GM18907 (cell line): ENCODE results near the gene TERB1.
"Not testable (repeated sequence)": the region's sequence is repeated elsewhere in the genome, so short reads cannot be mapped to it uniquely, and the experiment has no call there.

Experiments used
- ATAC-seq: cut with Tn5 transposase; IDR thresholded peaks from one replicate; pipeline ENCODE4 v1.9.1; 2021; ENCODE audit warnings: mild to moderate bottlenecking, moderate library complexity; ENCODE audit not compliant: unreplicated experiment

TERB1 gene

DNA sequence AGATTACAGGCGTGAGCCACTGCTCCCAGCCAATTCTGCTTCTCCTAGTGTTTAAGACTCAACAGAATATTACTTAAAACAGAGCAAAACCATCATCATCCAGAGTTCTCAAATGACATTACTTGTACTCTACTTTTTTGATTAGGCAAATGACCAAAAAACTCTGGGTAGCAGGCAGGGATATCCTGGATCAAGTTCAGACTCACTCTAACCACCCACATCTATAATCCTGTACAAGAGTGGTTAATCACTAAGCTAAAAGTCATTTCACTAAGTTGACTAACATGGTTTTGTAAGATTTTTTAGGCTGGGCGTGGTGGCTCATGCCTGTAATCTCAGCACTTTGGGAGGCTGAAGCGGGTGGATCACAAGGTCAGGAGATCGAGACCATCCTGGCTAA is 22.6 kb upstream of the TERB1 start:
- no peak for ATAC-seq

DNA sequence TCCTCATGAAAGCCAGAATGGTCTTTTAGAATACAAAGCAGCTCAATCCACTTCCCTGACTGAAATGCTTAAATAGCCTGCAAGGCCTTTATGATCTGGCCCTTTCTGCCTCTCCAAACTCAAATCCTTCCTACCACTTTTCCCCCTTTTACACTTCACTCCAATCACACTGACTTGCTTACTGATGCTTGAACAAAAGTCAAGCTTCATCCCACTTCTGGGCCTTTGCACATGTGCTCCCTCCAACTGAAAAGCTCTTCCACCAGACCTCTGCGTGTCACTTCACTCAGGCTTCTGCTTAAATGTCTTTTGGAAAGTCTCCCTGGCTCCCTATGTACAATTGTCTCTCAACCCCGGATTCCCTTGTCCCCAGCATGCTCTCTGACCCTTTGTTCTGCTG is 13.3 kb upstream of the TERB1 start:
- ATAC-seq = no peak

DNA sequence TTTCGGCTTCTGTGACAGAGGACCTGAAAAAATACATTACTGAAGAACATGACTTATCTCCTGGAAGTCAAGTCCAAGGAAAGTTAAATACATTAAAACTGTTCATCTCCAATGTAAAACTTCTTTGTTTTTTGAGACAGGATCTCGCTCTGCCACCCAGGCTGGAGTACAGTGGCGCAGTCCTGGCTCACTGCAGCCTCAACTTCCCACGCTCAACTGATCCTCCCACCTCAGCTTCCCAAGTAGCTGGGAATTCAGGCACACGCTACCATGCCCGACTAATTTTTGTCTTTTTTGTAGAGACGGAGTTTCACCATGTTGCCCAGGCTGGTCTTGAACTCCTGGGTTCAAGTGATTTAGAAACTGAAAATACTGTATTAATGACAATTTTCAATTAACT is 9.7 kb upstream of the TERB1 start:
- ATAC-seq = no peak

DNA sequence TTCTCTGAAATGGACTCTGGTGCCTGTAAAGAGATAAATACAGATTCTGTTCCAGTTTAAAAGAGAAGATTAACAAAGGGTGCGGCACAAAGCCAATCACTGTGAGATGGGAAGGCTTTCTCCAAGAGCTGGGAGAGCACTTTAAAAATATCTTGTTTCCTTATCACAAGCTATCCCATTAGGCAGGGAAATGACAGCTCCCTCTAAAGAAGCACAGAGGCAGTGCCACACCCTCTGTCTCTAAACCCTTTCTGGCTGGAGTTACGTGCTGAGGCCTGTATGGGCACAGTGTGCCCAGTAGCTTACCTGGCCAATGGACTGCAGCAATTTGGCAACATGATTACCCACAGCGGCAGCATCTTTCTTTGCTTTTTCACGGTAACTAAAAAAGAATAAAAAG is 9.0 kb upstream of the TERB1 start:
- no peak for ATAC-seq

DNA sequence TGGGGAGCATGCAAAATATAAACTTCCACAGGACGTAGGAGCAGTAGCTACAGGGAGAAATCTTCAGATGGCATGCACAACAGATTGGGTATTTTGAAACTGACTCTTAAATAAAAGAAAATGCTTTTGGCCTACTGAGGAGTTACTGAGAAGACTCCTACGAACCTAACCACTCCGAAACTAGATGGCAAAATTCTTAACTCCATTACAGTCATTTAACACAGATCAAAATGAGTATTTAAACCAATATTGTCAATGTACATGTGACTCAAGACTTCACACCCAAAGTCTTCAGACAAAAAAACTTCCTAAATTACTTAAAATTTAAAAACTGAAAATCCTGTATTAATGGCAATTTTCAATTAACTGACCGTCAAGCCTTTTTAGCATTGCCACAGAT is 8.4 kb upstream of the TERB1 start:
- ATAC-seq = no peak

DNA sequence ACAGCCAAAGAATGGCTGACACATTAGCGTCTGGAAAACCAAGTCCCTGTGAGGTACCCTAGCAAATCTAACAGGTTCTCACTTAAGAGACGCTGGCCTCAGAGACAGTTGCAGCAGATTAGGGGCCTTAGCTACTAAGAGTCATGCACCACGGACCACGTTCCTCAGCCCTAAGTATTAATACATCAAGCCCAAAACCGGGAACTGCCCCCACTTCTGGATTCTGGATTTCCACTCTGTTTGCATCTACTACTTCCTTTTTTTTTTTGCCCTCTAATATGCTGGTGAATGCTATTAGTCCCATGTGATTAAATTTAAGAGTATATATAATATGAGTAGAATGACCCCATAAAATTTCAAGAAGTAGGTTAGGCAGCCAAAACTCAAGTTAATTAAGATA is 775 bp upstream of the TERB1 start:
- no peak for ATAC-seq

DNA sequence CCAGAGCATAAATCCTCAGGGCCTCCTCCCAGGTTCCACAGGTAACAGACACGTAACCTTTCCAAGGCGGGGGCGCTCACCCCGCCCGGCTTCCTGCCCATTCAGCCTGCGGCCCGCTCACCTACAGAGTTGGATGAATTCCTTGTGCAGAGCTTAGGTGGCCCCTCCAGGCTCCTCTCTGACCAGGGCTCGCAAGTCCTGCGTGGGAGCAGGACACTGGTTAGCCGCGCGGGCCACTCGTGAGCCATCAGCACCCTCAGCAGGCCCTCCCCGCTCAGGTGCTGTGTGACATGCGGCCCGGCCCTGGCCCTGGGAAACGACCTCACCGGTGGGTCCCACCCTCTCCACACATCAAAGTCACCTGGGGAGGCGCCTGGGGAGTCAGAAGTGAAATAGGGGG is 528 bp downstream of the TERB1 start:
- ATAC-seq = no peak

DNA sequence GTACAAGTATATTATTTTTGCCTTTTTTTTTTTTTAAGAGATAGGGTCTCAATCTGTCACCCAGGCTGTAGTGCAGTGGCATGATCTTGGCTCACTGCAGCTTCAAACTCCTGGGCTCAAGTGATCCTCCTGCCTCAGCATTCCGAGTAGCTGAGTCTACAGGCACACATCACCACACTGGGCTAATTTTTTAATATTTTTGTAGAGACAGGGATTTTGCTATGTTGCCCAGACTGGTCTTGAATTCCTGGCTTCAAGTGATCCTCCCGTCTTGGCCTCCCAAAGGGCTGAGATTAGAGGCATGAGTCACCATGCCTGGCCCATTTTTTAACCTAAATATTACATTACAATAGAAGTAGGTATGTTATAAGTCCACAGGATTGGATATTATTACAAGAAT is 3.2 kb downstream of the TERB1 start:
- ATAC-seq = no peak

DNA sequence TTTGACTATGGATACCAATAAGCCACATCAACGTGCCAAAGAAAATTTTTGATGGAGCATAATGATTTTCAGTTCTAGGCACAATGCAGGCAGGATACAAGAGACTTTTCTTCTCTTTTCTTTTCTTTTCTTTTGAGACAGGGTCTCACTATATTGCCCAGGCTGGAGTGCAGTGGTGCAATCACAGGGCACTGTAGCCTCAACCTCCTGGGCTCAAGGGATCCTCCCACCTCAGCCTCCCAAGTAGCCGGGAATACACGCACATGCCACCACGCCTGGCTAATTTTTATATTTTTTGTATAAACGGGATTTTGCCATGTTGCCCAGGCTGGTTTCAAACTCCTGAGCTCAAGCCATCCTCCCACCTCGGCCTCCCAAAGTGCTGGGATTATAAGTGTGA is 7.4 kb downstream of the TERB1 start:
- ATAC-seq = not testable (repeated sequence)

DNA sequence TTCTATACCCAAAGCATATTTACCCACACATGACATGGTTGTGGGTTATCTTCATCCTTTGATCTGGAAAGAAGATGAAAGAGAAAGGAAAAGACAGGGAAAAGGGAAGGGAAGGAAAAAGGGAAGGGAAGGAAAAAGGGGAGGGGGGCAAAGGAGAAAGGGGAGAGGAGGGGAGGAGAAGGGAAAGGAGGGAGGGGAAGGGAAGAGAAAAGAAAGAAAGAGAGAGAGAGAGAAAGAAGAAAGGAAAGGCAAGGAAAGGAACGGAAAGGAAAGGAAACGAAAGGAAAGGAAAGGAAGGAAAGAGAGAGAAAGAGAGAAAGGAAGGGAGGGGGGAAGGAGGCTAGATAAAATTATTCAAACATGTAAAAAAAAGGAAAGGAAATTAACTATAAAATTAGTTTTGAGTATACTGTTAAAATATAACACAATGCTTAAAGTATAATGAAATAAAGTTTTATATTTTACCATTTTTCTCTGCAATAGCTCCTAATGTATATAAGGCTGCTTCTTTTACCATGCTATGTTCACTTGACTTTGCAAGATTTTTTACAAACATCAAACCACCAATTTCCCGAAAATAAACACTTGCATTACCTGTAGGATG is 11.2 kb downstream of the TERB1 start:
- ATAC-seq = no peak

DNA sequence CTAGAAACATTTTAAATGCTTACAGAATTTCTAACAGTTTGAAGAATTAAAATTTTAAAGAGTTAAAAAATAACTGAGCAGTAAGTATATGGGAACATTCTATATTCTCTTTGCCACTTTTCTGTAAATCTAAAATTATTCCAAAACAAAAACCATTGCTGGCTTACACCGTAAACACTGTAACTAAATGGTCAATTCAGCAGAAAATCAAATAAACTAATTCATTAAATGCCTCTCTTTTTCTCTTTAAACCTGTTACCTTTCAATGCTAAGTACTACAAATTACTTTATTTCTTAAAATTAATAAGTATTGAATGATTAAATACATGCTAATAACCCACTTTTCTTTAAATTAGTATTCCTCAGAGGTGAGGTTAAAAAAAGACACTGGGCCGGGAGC is 14.0 kb downstream of the TERB1 start:
- no peak for ATAC-seq

DNA sequence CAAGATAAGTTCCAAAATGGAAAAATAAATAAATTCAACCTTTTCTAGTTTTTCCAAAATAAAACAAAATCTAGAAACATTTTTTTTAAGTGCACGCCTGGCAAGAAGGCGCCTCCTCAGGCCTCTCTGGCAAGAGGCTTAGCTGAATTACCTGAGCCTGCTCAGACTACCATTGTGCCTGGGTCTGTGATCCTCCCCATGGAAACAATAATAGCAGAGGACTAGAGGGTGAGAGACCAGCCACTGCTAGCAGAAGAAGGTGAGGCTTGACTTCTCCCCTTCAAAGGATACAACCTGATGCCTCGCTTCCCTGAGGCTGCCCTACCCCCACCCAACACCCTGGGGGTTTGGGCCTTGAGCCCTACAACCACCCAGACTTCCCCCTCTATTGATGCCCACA is 14.8 kb downstream of the TERB1 start:
- ATAC-seq = no peak

DNA sequence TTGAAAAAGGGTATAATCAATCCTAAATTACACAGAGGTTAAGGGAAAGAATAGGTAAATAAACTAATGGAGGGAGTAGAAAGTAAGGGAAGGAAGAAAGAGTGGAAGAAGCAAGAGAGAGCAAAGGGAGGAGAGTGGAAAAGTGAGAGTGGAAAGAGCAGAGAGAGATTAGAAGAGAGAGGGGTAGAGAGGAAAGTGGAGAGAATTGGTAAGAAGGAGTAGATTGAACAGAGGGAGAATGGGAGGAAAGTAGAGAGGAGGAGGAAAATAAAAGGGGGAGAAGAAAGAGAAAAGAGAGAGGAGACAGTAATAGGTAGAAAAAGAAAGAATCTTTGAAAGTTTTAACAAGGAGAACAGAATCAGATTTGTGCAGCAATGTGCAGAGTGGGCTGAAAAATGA is 24.9 kb downstream of the TERB1 start:
- no peak for ATAC-seq

DNA sequence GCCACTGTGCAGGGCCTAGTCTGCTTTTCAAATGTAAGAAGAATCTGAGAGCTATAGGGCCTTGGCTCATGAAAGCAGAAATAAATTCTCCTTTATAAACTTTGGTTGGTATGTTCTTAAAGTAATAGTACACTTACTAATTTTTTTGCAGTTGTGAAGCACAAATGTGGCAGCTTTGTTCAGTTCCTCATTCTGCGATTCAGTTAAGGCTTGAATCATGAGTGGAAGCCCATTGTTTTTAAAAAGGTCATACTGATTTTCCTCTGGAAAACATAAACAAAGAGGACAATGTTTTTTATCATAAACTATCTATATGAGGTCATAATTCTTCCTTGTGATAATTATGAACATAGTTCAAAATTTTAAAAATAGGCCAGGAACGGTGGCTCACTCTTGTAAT is 26.4 kb downstream of the TERB1 start:
- no peak for ATAC-seq

DNA sequence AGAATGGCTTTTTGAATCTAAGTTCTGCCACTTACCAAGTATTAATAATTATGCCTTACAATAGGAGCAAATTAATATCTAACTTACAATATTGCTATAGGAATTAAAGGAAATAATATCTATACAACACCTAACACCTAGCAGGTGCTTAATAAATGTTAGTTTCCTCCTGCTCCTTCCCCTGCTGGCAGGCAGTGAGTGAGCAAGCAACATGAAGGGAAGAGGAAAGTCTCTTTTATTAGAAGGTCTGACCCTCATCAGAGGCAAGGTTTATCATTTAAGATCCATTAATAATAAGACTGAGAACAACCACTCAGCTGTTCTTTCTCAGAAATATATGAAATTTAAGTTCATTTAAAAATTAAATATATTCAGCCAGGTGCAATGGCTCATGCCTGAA is 43.3 kb downstream of the TERB1 start:
- no peak for ATAC-seq

DNA sequence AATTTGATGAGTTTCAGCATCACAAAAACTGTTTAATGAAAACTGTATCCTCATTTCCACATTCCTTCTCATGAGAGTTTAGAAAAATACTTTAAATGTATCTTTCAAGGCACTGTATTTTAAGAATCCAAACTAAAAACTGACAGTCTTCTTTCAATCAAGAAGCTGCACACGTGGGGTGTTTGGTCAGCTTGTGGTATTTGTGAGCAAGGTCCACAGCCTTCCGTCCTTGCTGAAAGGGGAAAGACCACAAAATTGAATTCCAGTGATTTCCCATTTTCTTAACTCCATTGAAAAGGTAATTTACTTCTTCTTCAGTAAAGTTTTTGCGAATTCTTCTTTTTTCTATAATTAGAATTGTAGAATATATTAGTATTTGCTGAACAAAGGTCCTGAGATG is 46.6 kb downstream of the TERB1 start:
- no peak for ATAC-seq

DNA sequence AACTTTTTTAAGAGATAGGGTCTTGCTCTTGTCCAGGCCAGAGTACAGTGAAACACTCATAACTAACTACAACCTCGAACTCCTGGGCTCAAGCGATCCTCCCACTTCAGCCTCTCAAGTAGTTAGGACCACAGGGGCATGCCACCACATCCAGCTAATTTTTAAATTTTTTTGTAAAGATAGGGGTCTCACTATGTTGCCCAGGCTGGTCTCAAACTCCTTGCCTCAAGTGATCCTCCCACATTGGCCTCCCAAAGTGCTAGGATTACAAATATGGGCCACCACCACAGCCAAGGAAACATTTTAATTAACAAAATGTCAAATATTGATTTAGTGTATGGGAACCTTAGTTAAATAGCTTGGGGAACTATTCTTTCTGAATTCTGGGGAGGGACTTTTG is 47.2 kb downstream of the TERB1 start:
- no peak for ATAC-seq

DNA sequence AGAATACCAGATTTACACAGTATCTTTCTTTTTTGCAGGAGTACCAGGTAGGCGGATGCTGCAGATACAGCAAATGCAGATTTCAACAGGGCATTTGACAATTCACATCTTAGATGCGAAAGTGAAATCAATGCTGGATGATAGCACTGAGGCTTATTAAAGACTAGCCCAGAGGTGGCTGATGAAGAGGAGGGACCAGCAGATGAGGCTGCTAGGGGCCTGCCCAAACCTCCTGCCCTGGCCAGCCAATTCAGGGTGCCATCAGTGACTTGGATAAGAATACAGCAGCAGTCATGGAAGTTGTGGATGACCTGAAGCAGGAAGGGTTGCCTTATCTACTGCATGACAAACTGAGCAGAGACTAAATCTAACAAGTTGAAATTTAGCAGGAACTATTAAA is 48.4 kb downstream of the TERB1 start:
- ATAC-seq = no peak

DNA sequence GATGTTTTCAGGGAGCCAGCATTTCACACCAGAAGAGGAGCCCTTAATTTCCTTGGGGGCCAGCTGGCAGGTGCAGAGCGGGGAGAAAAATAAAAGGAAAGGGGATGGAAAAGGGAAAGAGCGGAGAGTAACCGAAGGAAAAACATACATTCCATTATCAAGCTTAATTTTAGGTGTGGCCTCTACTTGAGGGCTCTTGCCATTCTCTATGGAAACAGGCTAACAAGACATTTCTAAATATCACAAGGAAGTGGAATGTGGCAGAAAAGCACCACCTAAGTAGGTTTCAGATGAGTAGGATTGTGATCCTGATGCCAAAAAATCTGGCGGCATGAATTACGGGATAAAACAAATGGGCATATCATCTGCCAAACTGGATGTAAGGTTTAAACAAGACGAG is 49.0 kb downstream of the TERB1 start:
- no peak for ATAC-seq

DNA sequence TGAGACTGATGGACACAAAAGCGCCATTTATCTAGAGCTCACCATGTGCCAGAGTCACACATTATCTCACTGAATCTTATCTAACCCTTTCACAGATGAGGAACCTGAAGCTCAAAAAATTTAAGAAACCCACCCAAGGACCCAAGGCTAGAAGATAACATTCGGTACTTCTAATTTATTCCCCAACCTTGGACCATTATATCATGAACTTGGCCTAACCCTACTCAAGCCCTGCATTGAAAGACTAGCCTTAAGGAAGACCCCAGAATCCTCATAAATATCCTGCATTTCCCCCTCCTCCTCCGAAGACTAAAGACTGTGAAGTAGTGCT is 49.4 kb downstream of the TERB1 start:
- no peak for ATAC-seq

DNA sequence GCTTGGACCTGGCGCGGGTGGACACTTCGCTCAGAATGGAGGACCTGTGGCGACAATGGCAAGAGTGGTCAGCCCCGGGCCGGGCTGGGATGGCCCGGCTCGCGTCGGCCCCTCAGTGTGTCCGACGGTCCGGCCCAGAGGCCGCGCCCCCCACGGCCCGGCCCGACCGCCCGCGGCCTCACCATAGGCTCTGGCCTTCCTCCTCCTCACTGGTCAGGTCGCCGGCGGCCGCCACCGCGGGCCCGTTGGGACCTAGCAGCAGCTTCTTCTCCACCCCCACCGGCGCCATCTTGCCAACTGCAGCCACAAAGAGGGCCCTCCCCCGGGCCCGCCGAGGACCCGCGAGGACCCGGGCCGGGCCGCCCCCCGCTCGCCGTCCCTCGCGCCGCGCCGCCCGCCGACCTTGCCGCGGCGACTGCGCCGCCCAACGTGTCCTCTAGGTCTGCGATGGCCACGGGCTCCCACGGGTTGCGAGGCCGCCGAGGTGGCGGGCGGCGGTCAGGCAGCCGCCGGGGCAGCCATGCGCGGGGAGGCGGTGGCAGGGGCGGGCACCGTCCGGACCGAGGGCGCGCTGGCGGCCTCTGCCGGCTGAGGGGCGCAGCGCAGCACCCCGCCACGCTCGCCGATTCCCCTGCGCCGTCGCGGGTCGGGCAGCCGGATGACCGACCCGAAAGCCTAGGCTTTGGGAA is 49.9 kb downstream of the TERB1 start, which contains the start of gene DYNC1LI2:
Gene DYNC1LI2, minus strand, starts transcription at position 307 of the 689 bp plus-strand sequence. Its CDS starts 18 bp downstream, at position 289.
- peak; percentile 85 for ATAC-seq

DNA sequence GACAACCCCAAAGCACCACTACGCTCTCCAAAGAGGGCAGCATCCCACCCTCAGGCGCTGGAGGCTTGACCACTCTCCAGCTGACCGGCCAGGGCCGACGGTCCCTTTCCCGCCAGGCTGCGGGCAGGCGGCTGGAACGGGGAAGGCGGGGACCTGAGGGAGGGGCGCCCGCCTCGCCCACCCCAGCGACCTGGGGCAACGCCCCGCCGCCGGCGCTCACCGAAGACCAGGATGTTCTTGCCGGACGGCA is 50.4 kb downstream of the TERB1 start:
- peak; percentile 8 for ATAC-seq

DNA sequence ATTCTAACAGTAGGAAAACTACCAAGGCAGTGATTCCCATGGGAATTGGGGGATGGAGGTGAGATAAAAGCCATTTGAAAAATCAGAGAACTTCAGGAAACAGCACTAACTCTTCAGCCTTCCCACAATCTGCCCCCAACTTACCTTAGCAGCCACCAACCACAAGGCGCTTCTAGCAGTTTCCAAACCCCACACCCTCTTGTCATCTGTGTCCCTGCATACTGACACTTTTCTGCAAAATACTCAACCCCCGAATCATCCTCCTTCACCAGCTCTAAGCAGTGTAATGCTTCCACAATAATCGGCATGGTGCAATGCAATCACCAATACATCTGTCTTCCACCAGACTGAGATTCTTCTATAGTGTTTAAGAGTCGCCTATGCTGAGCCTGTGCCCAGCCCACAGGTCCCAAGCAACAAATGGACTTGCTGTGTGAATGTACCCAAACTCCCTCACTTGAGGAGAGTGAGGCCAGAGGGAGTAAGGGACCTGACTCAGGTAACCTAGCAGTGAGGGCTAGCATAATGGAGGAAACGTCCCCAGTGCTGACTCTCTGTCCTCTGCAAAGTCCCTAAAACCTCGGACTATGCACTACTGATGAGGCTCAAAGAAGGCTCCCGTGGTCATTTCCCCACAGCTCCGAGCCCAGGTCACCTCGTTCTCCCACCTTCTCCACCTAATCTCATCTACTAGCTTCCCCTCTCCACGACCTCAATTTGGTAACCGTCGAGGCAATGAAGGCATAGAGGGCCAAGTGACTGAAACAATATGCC is 50.9 kb downstream of the TERB1 start:
- no peak for ATAC-seq
